Measurements from ENCODE around the gene CGB2. TPM values are rescaled to one million over a fixed set of nuclear protein-coding genes. Genes with fewer than 3 reads are reported as not detected.
"Not testable (repeated sequence)": the region's sequence is repeated elsewhere in the genome, so short reads cannot be mapped to it uniquely, and the experiment has no call there.

The CGB2 gene
- not detected for total RNA-seq
- total RNA-seq (2013) = not detected

GRCh38 chr19:49031642-49032301 is at the start of gene CGB2:
Gene CGB2 (plus strand): TSS chr19:49031890. CDS start chr19:49032096, 206 bp downstream.
- H3K27me3 Mint-ChIP-seq (ENCODE audit: low read depth in 2 of 2); H3K9me3 ChIP-seq (ENCODE audit: control insufficient read depth, insufficient read depth, low read length); intact Hi-C loops (cut with micrococcal nuclease); H3K4me1 Mint-ChIP-seq; H3K4me3 ChIP-seq (ENCODE audit: low read length); H3K4me1 ChIP-seq (ENCODE audit: control insufficient read depth, insufficient read depth, low read length); H3K4me3 Mint-ChIP-seq; H3K27ac Mint-ChIP-seq; H3K27me3 ChIP-seq (ENCODE audit: control insufficient read depth, insufficient read depth, low read length); H3K36me3 ChIP-seq (ENCODE audit: control insufficient read depth, insufficient read depth, low read length); H3K36me3 Mint-ChIP-seq; H3K9me3 Mint-ChIP-seq; H3K27ac ChIP-seq (ENCODE audit: low read length): not testable (repeated sequence)
- WGBS (ENCODE audit: insufficient coverage) = 36% methylated on average over 23 of the region's 28 CpGs
- ATAC-seq = peak in 2 of 3 donors; percentile 52 to 66
- peak in 1 of 2 donors; percentile 65 for DNase-seq

GRCh38 chr19:48982280-48982679 is 49.4 kb upstream of the CGB2 start:
- Mint-ChIP-seq H3K4me1 (no peaks in the 10 kb centered on the region), H3K27me3 (ENCODE audit: low read depth in 2 of 2) (no peaks in the 10 kb centered on the region), H3K36me3 (no peaks in the 10 kb centered on the region), H3K9me3 (no peaks in the 10 kb centered on the region), H3K27ac (no peak overlapping the region), H3K4me3 (no peak overlapping the region)
- intact Hi-C loops (cut with micrococcal nuclease) = no loop called here
- Histone ChIP-seq H3K27ac (ENCODE audit: low read length) (no peak overlapping the region), H3K9me3 (ENCODE audit: control insufficient read depth, insufficient read depth, low read length) (no peaks in the 10 kb centered on the region), H3K4me3 (ENCODE audit: low read length) (no peak overlapping the region), H3K4me1 (ENCODE audit: control insufficient read depth, insufficient read depth, low read length) (no peaks in the 10 kb centered on the region), H3K27me3 (ENCODE audit: control insufficient read depth, insufficient read depth, low read length) (no peaks in the 10 kb centered on the region), H3K36me3 (ENCODE audit: control insufficient read depth, insufficient read depth, low read length) (peaks cover 5% of the 10 kb centered on the region)
- WGBS (ENCODE audit: insufficient coverage) = 93% methylated on average over 9 of the region's 9 CpGs
- no peak for TF ChIP-seq CTCF (IDR thresholded peaks at IDR 0.05)
- no peak for DNase-seq
- ATAC-seq = no peak

GRCh38 chr19:48985711-48986110 is 46.0 kb upstream of the CGB2 start:
- no peak for DNase-seq
- no peak overlapping the region for H3K27ac ChIP-seq (ENCODE audit: low read length)
- H3K9me3 ChIP-seq (ENCODE audit: control insufficient read depth, insufficient read depth, low read length) = no peaks in the 10 kb centered on the region
- peaks cover 10% of the 10 kb centered on the region for H3K36me3 ChIP-seq (ENCODE audit: control insufficient read depth, insufficient read depth, low read length)
- Mint-ChIP-seq H3K27me3 (ENCODE audit: low read depth in 2 of 2) (no peaks in the 10 kb centered on the region), H3K9me3 (no peaks in the 10 kb centered on the region), H3K4me1 (peaks cover 6 to 9% of the 10 kb centered on the region in 2 donors), H3K4me3 (no peak overlapping the region), H3K36me3 (no peaks in the 10 kb centered on the region), H3K27ac (no peak overlapping the region)
- H3K4me3 ChIP-seq (ENCODE audit: low read length) = no peak overlapping the region
- WGBS (ENCODE audit: insufficient coverage) = 96% methylated on average over 13 of the region's 13 CpGs
- TF ChIP-seq CTCF (IDR thresholded peaks at IDR 0.05) = no peak
- no peak for ATAC-seq
- intact Hi-C loops (cut with micrococcal nuclease) = no loop called here
- H3K4me1 ChIP-seq (ENCODE audit: control insufficient read depth, insufficient read depth, low read length) = no peaks in the 10 kb centered on the region
- no peaks in the 10 kb centered on the region for H3K27me3 ChIP-seq (ENCODE audit: control insufficient read depth, insufficient read depth, low read length)

GRCh38 chr19:48986211-48986610 is 45.5 kb upstream of the CGB2 start:
- H3K36me3 ChIP-seq (ENCODE audit: control insufficient read depth, insufficient read depth, low read length) = peaks cover 10% of the 10 kb centered on the region
- H3K36me3 Mint-ChIP-seq = no peaks in the 10 kb centered on the region

More at GRCh38 chr19:48986211-48986610, 45.5 kb upstream of the CGB2 start:
- no peak overlapping the region for H3K4me3 ChIP-seq (ENCODE audit: low read length)
- Mint-ChIP-seq H3K9me3 (no peaks in the 10 kb centered on the region), H3K27ac (no peak overlapping the region), H3K27me3 (ENCODE audit: low read depth in 2 of 2) (no peaks in the 10 kb centered on the region), H3K4me1 (peaks cover 6 to 14% of the 10 kb centered on the region in 2 donors), H3K4me3 (no peak overlapping the region)
- no peaks in the 10 kb centered on the region for H3K4me1 ChIP-seq (ENCODE audit: control insufficient read depth, insufficient read depth, low read length)
- no peak for DNase-seq
- H3K9me3 ChIP-seq (ENCODE audit: control insufficient read depth, insufficient read depth, low read length) = no peaks in the 10 kb centered on the region
- no peak for ATAC-seq
- 98% methylated on average over 3 of the region's 3 CpGs for WGBS (ENCODE audit: insufficient coverage)
- no peak for TF ChIP-seq CTCF (IDR thresholded peaks at IDR 0.05)
- no peak overlapping the region for H3K27ac ChIP-seq (ENCODE audit: low read length)
- intact Hi-C loops (cut with micrococcal nuclease) = no loop called here
- H3K27me3 ChIP-seq (ENCODE audit: control insufficient read depth, insufficient read depth, low read length) = no peaks in the 10 kb centered on the region

Data from natural killer cell (primary cell).